ENCODE results near the gene LRRC2.

LRRC2 gene

GRCh38 chr3:46488735-46489361 lies 77.3 kb downstream of the LRRC2 start:
- Histone ChIP-seq H3K36me3 (ENCODE audit: control insufficient read depth, insufficient read depth, low read length) (no peaks in the 10 kb centered on the region), H3K9me3 (ENCODE audit: control insufficient read depth, low read length) (no peaks in the 10 kb centered on the region), H3K4me3 (ENCODE audit: extremely low read depth, insufficient read depth, low read length, poor library complexity, severe bottlenecking) (no peak overlapping the region), H3K4me1 (ENCODE audit: control insufficient read depth, insufficient read depth, low read length, poor library complexity, severe bottlenecking) (no peaks in the 10 kb centered on the region), H3K27ac (ENCODE audit: low read depth, low read length, severe bottlenecking) (no peak overlapping the region)
- 17 to 32% methylated on average over 19 to 20 of the region's 26 CpGs for WGBS, 2 experiments (ENCODE audit: insufficient coverage in 2 of 2)

- Histone ChIP-seq H3K4me3 (ENCODE audit: extremely low read depth, insufficient read depth, low read length, poor library complexity, severe bottlenecking) (no peak overlapping the region), H3K9me3 (ENCODE audit: control insufficient read depth, low read length) (no peaks in the 10 kb centered on the region), H3K27ac (ENCODE audit: low read depth, low read length, severe bottlenecking) (no peak overlapping the region), H3K36me3 (ENCODE audit: control insufficient read depth, insufficient read depth, low read length) (no peaks in the 10 kb centered on the region), H3K4me1 (ENCODE audit: control insufficient read depth, insufficient read depth, low read length, poor library complexity, severe bottlenecking) (no peaks in the 10 kb centered on the region)
- 96 to 100% methylated on average over 1 to 2 of the region's 4 CpGs for WGBS, 2 experiments (ENCODE audit: insufficient coverage in 2 of 2)
Measured at GRCh38 chr3:46485779-46486175, 80.3 kb downstream of the LRRC2 start.

- no peaks in the 10 kb centered on the region for H3K9me3 ChIP-seq (ENCODE audit: control insufficient read depth, low read length)
- H3K27ac ChIP-seq (ENCODE audit: low read depth, low read length, severe bottlenecking), result no peak overlapping the region
- H3K4me3 ChIP-seq (ENCODE audit: extremely low read depth, insufficient read depth, low read length, poor library complexity, severe bottlenecking), result no peak overlapping the region
- H3K4me1 ChIP-seq (ENCODE audit: control insufficient read depth, insufficient read depth, low read length, poor library complexity, severe bottlenecking), result no peaks in the 10 kb centered on the region
- 60 to 64% methylated on average over 7 to 9 of the region's 10 CpGs for WGBS, 2 experiments (ENCODE audit: insufficient coverage in 2 of 2)
- H3K36me3 ChIP-seq (ENCODE audit: control insufficient read depth, insufficient read depth, low read length), result no peaks in the 10 kb centered on the region
Measured at GRCh38 chr3:46484911-46485778, 81.0 kb downstream of the LRRC2 start.

GRCh38 chr3:46484388-46484787 lies 81.7 kb downstream of the LRRC2 start:
- H3K27ac ChIP-seq (ENCODE audit: low read depth, low read length, severe bottlenecking), result no peak overlapping the region
- no peaks in the 10 kb centered on the region for H3K4me1 ChIP-seq (ENCODE audit: control insufficient read depth, insufficient read depth, low read length, poor library complexity, severe bottlenecking)
- no peaks in the 10 kb centered on the region for H3K9me3 ChIP-seq (ENCODE audit: control insufficient read depth, low read length)
- WGBS, 2 experiments (ENCODE audit: insufficient coverage in 2 of 2), result 80 to 88% methylated on average over 1 of the region's 1 CpG
- H3K36me3 ChIP-seq (ENCODE audit: control insufficient read depth, insufficient read depth, low read length), result no peaks in the 10 kb centered on the region
- H3K4me3 ChIP-seq (ENCODE audit: extremely low read depth, insufficient read depth, low read length, poor library complexity, severe bottlenecking), result no peak overlapping the region

GRCh38 chr3:46483825-46484224 lies 82.3 kb downstream of the LRRC2 start:
- H3K4me1 ChIP-seq (ENCODE audit: control insufficient read depth, insufficient read depth, low read length, poor library complexity, severe bottlenecking), result no peaks in the 10 kb centered on the region
- H3K27ac ChIP-seq (ENCODE audit: low read depth, low read length, severe bottlenecking), result no peak overlapping the region
- no peak overlapping the region for H3K4me3 ChIP-seq (ENCODE audit: extremely low read depth, insufficient read depth, low read length, poor library complexity, severe bottlenecking)
- H3K36me3 ChIP-seq (ENCODE audit: control insufficient read depth, insufficient read depth, low read length), result no peaks in the 10 kb centered on the region
- WGBS, 2 experiments (ENCODE audit: insufficient coverage in 2 of 2), result 80 to 100% methylated on average over 1 to 2 of the region's 2 CpGs
- H3K9me3 ChIP-seq (ENCODE audit: control insufficient read depth, low read length), result no peaks in the 10 kb centered on the region

GRCh38 chr3:46482632-46483350 lies 83.3 kb downstream of the LRRC2 start:
- Histone ChIP-seq H3K4me1 (ENCODE audit: control insufficient read depth, insufficient read depth, low read length, poor library complexity, severe bottlenecking) (no peaks in the 10 kb centered on the region), H3K9me3 (ENCODE audit: control insufficient read depth, low read length) (no peaks in the 10 kb centered on the region), H3K27ac (ENCODE audit: low read depth, low read length, severe bottlenecking) (no peak overlapping the region), H3K4me3 (ENCODE audit: extremely low read depth, insufficient read depth, low read length, poor library complexity, severe bottlenecking) (no peak overlapping the region), H3K36me3 (ENCODE audit: control insufficient read depth, insufficient read depth, low read length) (no peaks in the 10 kb centered on the region)
- no CpG with 5 or more reads among the region's 1 CpG for WGBS, 2 experiments (ENCODE audit: insufficient coverage in 2 of 2)

- Histone ChIP-seq H3K9me3 (ENCODE audit: control insufficient read depth, low read length) (no peaks in the 10 kb centered on the region), H3K4me3 (ENCODE audit: extremely low read depth, insufficient read depth, low read length, poor library complexity, severe bottlenecking) (no peak overlapping the region), H3K27ac (ENCODE audit: low read depth, low read length, severe bottlenecking) (no peak overlapping the region), H3K36me3 (ENCODE audit: control insufficient read depth, insufficient read depth, low read length) (no peaks in the 10 kb centered on the region), H3K4me1 (ENCODE audit: control insufficient read depth, insufficient read depth, low read length, poor library complexity, severe bottlenecking) (no peaks in the 10 kb centered on the region)
- WGBS, 2 experiments (ENCODE audit: insufficient coverage in 2 of 2), result 92 to 100% methylated on average over 1 to 2 of the region's 4 CpGs
Measured at GRCh38 chr3:46481636-46482035, 84.5 kb downstream of the LRRC2 start.

- WGBS, 2 experiments (ENCODE audit: insufficient coverage in 2 of 2), result 88 to 91% methylated on average over 4 to 6 of the region's 6 CpGs
- Histone ChIP-seq H3K36me3 (ENCODE audit: control insufficient read depth, insufficient read depth, low read length) (no peaks in the 10 kb centered on the region), H3K27ac (ENCODE audit: low read depth, low read length, severe bottlenecking) (no peak overlapping the region), H3K9me3 (ENCODE audit: control insufficient read depth, low read length) (no peaks in the 10 kb centered on the region), H3K4me3 (ENCODE audit: extremely low read depth, insufficient read depth, low read length, poor library complexity, severe bottlenecking) (no peak overlapping the region), H3K4me1 (ENCODE audit: control insufficient read depth, insufficient read depth, low read length, poor library complexity, severe bottlenecking) (no peaks in the 10 kb centered on the region)
Measured at GRCh38 chr3:46480491-46481195, 85.5 kb downstream of the LRRC2 start.

GRCh38 chr3:46479696-46480095 lies 86.4 kb downstream of the LRRC2 start:
- H3K9me3 ChIP-seq (ENCODE audit: control insufficient read depth, low read length), result no peaks in the 10 kb centered on the region
- H3K4me1 ChIP-seq (ENCODE audit: control insufficient read depth, insufficient read depth, low read length, poor library complexity, severe bottlenecking), result no peaks in the 10 kb centered on the region
- no peaks in the 10 kb centered on the region for H3K36me3 ChIP-seq (ENCODE audit: control insufficient read depth, insufficient read depth, low read length)
- H3K4me3 ChIP-seq (ENCODE audit: extremely low read depth, insufficient read depth, low read length, poor library complexity, severe bottlenecking), result no peak overlapping the region
- no peak overlapping the region for H3K27ac ChIP-seq (ENCODE audit: low read depth, low read length, severe bottlenecking)
- 89% methylated on average over 4 of the region's 5 CpGs; no CpG with 5 or more reads in 1 of the 2 experiments for WGBS, 2 experiments (ENCODE audit: insufficient coverage in 2 of 2)

- H3K36me3 ChIP-seq (ENCODE audit: control insufficient read depth, insufficient read depth, low read length), result no peaks in the 10 kb centered on the region
- no peak overlapping the region for H3K27ac ChIP-seq (ENCODE audit: low read depth, low read length, severe bottlenecking)
- no peak overlapping the region for H3K4me3 ChIP-seq (ENCODE audit: extremely low read depth, insufficient read depth, low read length, poor library complexity, severe bottlenecking)
- H3K9me3 ChIP-seq (ENCODE audit: control insufficient read depth, low read length), result no peaks in the 10 kb centered on the region
- 93% methylated on average over 4 of the region's 5 CpGs for WGBS, 2 experiments (ENCODE audit: insufficient coverage in 2 of 2)
- no peaks in the 10 kb centered on the region for H3K4me1 ChIP-seq (ENCODE audit: control insufficient read depth, insufficient read depth, low read length, poor library complexity, severe bottlenecking)
Measured at GRCh38 chr3:46479021-46479420, 87.1 kb downstream of the LRRC2 start.
